HCT116 (cell line): Measurements from ENCODE around the gene PCDH15. TPM values are rescaled to one million over a fixed set of nuclear protein-coding genes. Genes with fewer than 3 reads are reported as not detected.

Source experiments
- ATAC-seq: fragments of 200-7000 bp; cut with Tn5 transposase; 2 replicates; pipeline ENCODE4 v1.9.1; 2020; ENCODE audit warnings: mild to moderate bottlenecking, moderate library complexity
- BruUV-seq: library from RNA; stranded (reverse); fragments of 400-500 nt; replicated peaks from 2 replicates; lab custom pipeline; 2021; lab: Mats Ljungman, UMichigan
- CTCF ChIA-PET: fragments of 300-600 bp; sonication (Branson Sonifier 250); formaldehyde crosslinking; loops from one replicate; lab custom pipeline; 2021; ENCODE audit warnings: antibody characterized with exemption; lab: Charles Lee
- POLR2A ChIA-PET: fragments of 300-600, 350-600 bp; sonication (Branson Sonifier 250); formaldehyde crosslinking; loops from one replicate; lab custom pipeline; 2021; ENCODE audit warnings: antibody characterized with exemption; lab: Charles Lee
- RAD21 ChIA-PET, 2 experiments: fragments of 300-600 bp; sonication (Branson Sonifier 250); formaldehyde crosslinking; loops; one replicate each; lab custom pipeline; 2023; ENCODE audit warnings: low total read pairs in 2 of 2; ENCODE audit not compliant: uncharacterized antibody in 2 of 2, unreplicated experiment in 2 of 2, low non-redundant PET in 1 of 2; lab: Charles Lee
- DNase-seq: peaks from one replicate; pipeline ENCODE4 v3.0.0-alpha.2; 2010; ENCODE audit warnings: low read depth, low spot score
- H2AFZ ChIP-seq: fragments of 200-600 bp; shearing (Covaris generic), sonication (generic); 2 replicates; pipeline ENCODE4 v1.6.1; 2017; ENCODE audit warnings: low read depth, mixed run types, mixed read lengths, antibody characterized with exemption, low read length; ENCODE audit not compliant: poor library complexity, severe bottlenecking
- H3K27ac ChIP-seq: 2 replicates; pipeline ENCODE4 v1.5.1; 2012; ENCODE audit warnings: low read depth, low read length
- H3K27me3 ChIP-seq: fragments of 200-600 bp; sonication (generic); 2 replicates; pipeline ENCODE4 v1.6.1; 2016; ENCODE audit warnings: mixed run types, low read length, mixed read lengths; ENCODE audit not compliant: insufficient read depth
- H3K36me3 ChIP-seq, 2 experiments: fragments of 200-500 bp in 1 of 2; fragments of 200-600 bp in 1 of 2; sonication (Bioruptor generic) in 1 of 2; sonication (generic) in 1 of 2; 2 replicates each; pipeline versions ENCODE4 v1.5.1 to v1.6.1; 2014 to 2016; ENCODE audit warnings: low read length in 2 of 2, inconsistent platforms in 1 of 2, mixed read lengths in 1 of 2, mixed run types in 1 of 2; ENCODE audit not compliant: insufficient read depth in 2 of 2, control insufficient read depth in 1 of 2
- H3K4me1 ChIP-seq, 2 experiments: fragments of 200-600 bp in 1 of 2; sonication (generic) in 1 of 2; 2 replicates each; pipeline versions ENCODE4 v1.5.1 to v1.6.1; 2012 to 2017; ENCODE audit warnings: low read length in 2 of 2, inconsistent platforms in 1 of 2, mild to moderate bottlenecking in 1 of 2, mixed read lengths in 1 of 2, mixed run types in 1 of 2, moderate library complexity in 1 of 2; ENCODE audit not compliant: insufficient read depth in 2 of 2, control insufficient read depth in 1 of 2
- H3K4me2 ChIP-seq: fragments of 200-600 bp; sonication (generic); 2 replicates; pipeline ENCODE4 v1.6.1; 2017; ENCODE audit warnings: mixed run types, low read length, mixed read lengths
- H3K4me3 ChIP-seq, 2 experiments: fragments of 200-600 bp in 1 of 2; sonication (generic) in 1 of 2; replicated peaks in 1 of 2; 2 replicates each; pipeline ENCODE4 v1.5.1; 2011 to 2016; ENCODE audit warnings: low read length in 2 of 2, control low read depth in 1 of 2, low read depth in 1 of 2, mild to moderate bottlenecking in 1 of 2, mixed read lengths in 1 of 2, mixed run types in 1 of 2
- H3K79me2 ChIP-seq: fragments of 200-600 bp; sonication (generic); 2 replicates; pipeline ENCODE4 v1.6.1; 2017; ENCODE audit warnings: mild to moderate bottlenecking, mixed run types, low read length, moderate library complexity, mixed read lengths; ENCODE audit not compliant: insufficient read depth
- H3K9ac ChIP-seq: fragments of 200-600 bp; sonication (generic); 2 replicates; pipeline ENCODE4 v1.6.1; 2016; ENCODE audit warnings: low read length, mixed read lengths
- H3K9me2 ChIP-seq: fragments of 200-600 bp; sonication (generic), shearing (Covaris generic); 2 replicates; pipeline ENCODE4 v1.6.1; 2017; ENCODE audit warnings: mixed run types, mild to moderate bottlenecking, moderate library complexity; ENCODE audit not compliant: insufficient read depth
- H3K9me3 ChIP-seq, 2 experiments: fragments of 200-500 bp in 1 of 2; fragments of 200-600 bp in 1 of 2; sonication (Bioruptor generic) in 1 of 2; sonication (generic) in 1 of 2; 2 replicates each; pipeline ENCODE4 v1.6.1; 2014 to 2017; ENCODE audit warnings: low read length in 2 of 2, mixed read lengths in 2 of 2, inconsistent platforms in 1 of 2, low read depth in 1 of 2, mild to moderate bottlenecking in 1 of 2, mixed run types in 1 of 2, moderate library complexity in 1 of 2; ENCODE audit not compliant: control insufficient read depth in 1 of 2, insufficient read depth in 1 of 2
- H4K20me1 ChIP-seq: fragments of 200-600 bp; sonication (generic), shearing (Covaris generic); 2 replicates; pipeline ENCODE4 v1.6.1; 2017; ENCODE audit warnings: mixed run types, mild to moderate bottlenecking, moderate library complexity; ENCODE audit not compliant: insufficient read depth
- CBX3 ChIP-seq: IDR thresholded peaks from 2 replicates; pipeline ENCODE4 v1.6.1; 2012; ENCODE audit warnings: low read depth
- CEBPB ChIP-seq: IDR thresholded peaks from 2 replicates; pipeline ENCODE4 v1.6.1; 2012; ENCODE audit warnings: low read depth
- EGR1 ChIP-seq: IDR thresholded peaks from 2 replicates; pipeline ENCODE4 v1.6.1; 2012; ENCODE audit warnings: low read depth
- EZH2 ChIP-seq: fragments of 200-600 bp; sonication (generic); IDR thresholded peaks from 2 replicates; pipeline ENCODE4 v1.6.1; 2017; ENCODE audit warnings: antibody characterized with exemption, mixed run types
- FOSL1 ChIP-seq: IDR thresholded peaks from 2 replicates; pipeline ENCODE4 v1.6.1; 2012; ENCODE audit warnings: low read depth
- POLR2AphosphoS5 ChIP-seq: IDR thresholded peaks from 2 replicates; pipeline ENCODE4 v1.6.1; 2011; ENCODE audit warnings: mild to moderate bottlenecking, low read depth, low read length, moderate library complexity
- RAD21 ChIP-seq: IDR thresholded peaks from 2 replicates; pipeline ENCODE4 v1.6.1; 2012; ENCODE audit warnings: low read depth, mild to moderate bottlenecking
- TCF7L2 ChIP-seq: IDR thresholded peaks from 2 replicates; pipeline ENCODE4 v1.7.0; 2011; ENCODE audit warnings: borderline replicate concordance, inconsistent platforms; ENCODE audit not compliant: insufficient read depth, insufficient read length; ENCODE audit errors: extremely low read depth
- intact Hi-C: fragments of 100-400 bp; cut with micrococcal nuclease; formaldehyde crosslinking; loops from 2 replicates; pipeline ENCODE4 v1.10.0; 2022
- total RNA-seq: library from RNA; stranded (reverse); gene quantifications from one replicate; pipeline ENCODE4 v1.2.1, GENCODE V29; 2021; ENCODE audit not compliant: unreplicated experiment
- TF ChIP-seq, protein P1 (sequence below): IDR thresholded peaks from 2 replicates; pipeline ENCODE4 v1.6.1; 2012
- TF ChIP-seq, protein P2 (sequence below): IDR thresholded peaks from 2 replicates; pipeline ENCODE4 v1.6.1; 2012; ENCODE audit warnings: low read depth

PCDH15 gene
- total RNA-seq, 1 experiment from 2014 or later = not detected

DNA sequence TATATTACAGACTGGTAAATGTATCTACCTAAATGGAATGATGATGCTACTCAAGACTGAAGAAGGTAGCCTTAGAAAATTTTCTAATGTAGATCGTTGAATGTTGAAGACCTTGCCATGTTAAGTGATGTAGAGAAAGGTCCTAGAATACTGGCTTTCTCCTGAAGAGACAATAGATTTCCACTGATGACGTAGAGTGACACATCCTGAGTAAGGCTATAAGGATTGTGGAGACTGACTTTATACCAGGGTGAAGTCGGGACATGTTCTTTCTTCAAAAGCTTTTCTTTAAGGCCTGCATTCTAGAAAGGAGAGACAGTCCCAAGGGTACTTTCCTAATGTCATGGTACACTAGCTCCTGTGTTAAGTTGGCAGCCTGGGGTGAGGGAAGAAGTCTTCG lies 58.6 kb downstream of the PCDH15 start:
- Histone ChIP-seq H2AFZ (no peak overlapping the region), H3K36me3 (no peaks in the 10 kb centered on the region), H3K4me2 (no peak overlapping the region), H3K9ac (no peak overlapping the region), H3K79me2 (no peaks in the 10 kb centered on the region), H3K4me3 (no peak overlapping the region), H3K27me3 (no peaks in the 10 kb centered on the region), H4K20me1 (no peaks in the 10 kb centered on the region), H3K9me3 (peaks cover 9 to 14% of the 10 kb centered on the region in 2 experiments; a peak in 2 of 4 replicates), H3K9me2 (no peaks in the 10 kb centered on the region), H3K4me1 (no peaks in the 10 kb centered on the region), H3K27ac (no peak overlapping the region)
- DNase-seq (no peak), ATAC-seq (no peak)
- CTCF ChIA-PET = no interaction called here
- TF ChIP-seq TCF7L2 (no peak), CBX3 (no peak), CEBPB (no peak), FOSL1 (no peak), POLR2AphosphoS5 (no peak), RAD21 (no peak), EGR1 (no peak), EZH2 (no peak)
- TF ChIP-seq, protein P1, sequence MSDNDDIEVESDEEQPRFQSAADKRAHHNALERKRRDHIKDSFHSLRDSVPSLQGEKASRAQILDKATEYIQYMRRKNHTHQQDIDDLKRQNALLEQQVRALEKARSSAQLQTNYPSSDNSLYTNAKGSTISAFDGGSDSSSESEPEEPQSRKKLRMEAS = no peak
- TF ChIP-seq, protein P2, sequence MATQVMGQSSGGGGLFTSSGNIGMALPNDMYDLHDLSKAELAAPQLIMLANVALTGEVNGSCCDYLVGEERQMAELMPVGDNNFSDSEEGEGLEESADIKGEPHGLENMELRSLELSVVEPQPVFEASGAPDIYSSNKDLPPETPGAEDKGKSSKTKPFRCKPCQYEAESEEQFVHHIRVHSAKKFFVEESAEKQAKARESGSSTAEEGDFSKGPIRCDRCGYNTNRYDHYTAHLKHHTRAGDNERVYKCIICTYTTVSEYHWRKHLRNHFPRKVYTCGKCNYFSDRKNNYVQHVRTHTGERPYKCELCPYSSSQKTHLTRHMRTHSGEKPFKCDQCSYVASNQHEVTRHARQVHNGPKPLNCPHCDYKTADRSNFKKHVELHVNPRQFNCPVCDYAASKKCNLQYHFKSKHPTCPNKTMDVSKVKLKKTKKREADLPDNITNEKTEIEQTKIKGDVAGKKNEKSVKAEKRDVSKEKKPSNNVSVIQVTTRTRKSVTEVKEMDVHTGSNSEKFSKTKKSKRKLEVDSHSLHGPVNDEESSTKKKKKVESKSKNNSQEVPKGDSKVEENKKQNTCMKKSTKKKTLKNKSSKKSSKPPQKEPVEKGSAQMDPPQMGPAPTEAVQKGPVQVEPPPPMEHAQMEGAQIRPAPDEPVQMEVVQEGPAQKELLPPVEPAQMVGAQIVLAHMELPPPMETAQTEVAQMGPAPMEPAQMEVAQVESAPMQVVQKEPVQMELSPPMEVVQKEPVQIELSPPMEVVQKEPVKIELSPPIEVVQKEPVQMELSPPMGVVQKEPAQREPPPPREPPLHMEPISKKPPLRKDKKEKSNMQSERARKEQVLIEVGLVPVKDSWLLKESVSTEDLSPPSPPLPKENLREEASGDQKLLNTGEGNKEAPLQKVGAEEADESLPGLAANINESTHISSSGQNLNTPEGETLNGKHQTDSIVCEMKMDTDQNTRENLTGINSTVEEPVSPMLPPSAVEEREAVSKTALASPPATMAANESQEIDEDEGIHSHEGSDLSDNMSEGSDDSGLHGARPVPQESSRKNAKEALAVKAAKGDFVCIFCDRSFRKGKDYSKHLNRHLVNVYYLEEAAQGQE = no peak
- RAD21 ChIA-PET = no interaction called here
- POLR2A ChIA-PET = no interaction called here
- BruUV-seq = no TSS peak
- intact Hi-C loops = no loop called here
